Vagina (tissue), 2 donors: ENCODE results near the gene EGR2. TPM values are rescaled to one million over a fixed set of nuclear protein-coding genes. Genes with fewer than 3 reads are reported as not detected.

ENCODE experiments used
- DNase-seq, 2 donors: peaks; one replicate each; pipeline ENCODE4 v3.0.0-alpha.2; 2017; ENCODE audit errors: extremely low spot score in 2 of 2
- H3K27ac ChIP-seq: fragments of 200-600 bp; sonication (generic); one replicate; pipeline ENCODE4 v1.5.1; 2019
- H3K27me3 ChIP-seq: fragments of 200-600 bp; sonication (generic); one replicate; pipeline ENCODE4 v1.5.1; 2019
- H3K36me3 ChIP-seq, 2 donors: fragments of 200-600 bp; sonication (generic); one replicate each; pipeline ENCODE4 v1.5.1; 2017 to 2019
- H3K4me1 ChIP-seq: fragments of 200-600 bp; sonication (generic); one replicate; pipeline ENCODE4 v1.5.1; 2019
- H3K4me3 ChIP-seq, 2 donors: fragments of 200-600 bp; sonication (generic); 1 replicate in 1 of 2; 2 replicates in 1 of 2; pipeline ENCODE4 v1.5.1; 2016 to 2019
- H3K9me3 ChIP-seq: fragments of 200-600 bp; sonication (generic); one replicate; pipeline ENCODE4 v1.5.1; 2019
- CTCF ChIP-seq, 3 experiments: fragments of 450-650 bp in 2 of 3; fragments of 200-600 bp in 1 of 3; sonication (generic) in 1 of 3; IDR thresholded peaks; one replicate each; pipeline ENCODE4 v1.5.1; 2017 to 2019; ENCODE audit warnings: antibody characterized with exemption in 3 of 3, mild to moderate bottlenecking in 2 of 3, moderate library complexity in 2 of 3
- POLR2A ChIP-seq, 2 donors: fragments of 450-650 bp; IDR thresholded peaks; one replicate each; pipeline ENCODE4 v1.6.1; 2017; ENCODE audit warnings: antibody characterized with exemption in 2 of 2, mild to moderate bottlenecking in 2 of 2, moderate library complexity in 2 of 2
- POLR2AphosphoS5 ChIP-seq, 2 donors: sonication (generic); formaldehyde crosslinking; IDR thresholded peaks; one replicate each; pipeline ENCODE4 v1.9.0; 2017; ENCODE audit warnings: antibody characterized with exemption in 2 of 2, mild to moderate bottlenecking in 2 of 2, low read depth in 1 of 2; ENCODE audit not compliant: insufficient read depth in 1 of 2
- intact Hi-C: fragments of 100-400 bp; cut with DNase I; formaldehyde crosslinking; loops from one replicate; pipeline ENCODE4 v1.15.1; 2023
- total RNA-seq: library from RNA; depleted of rRNA; stranded (reverse); fragments of >200 nt; gene quantifications from one replicate; pipeline ENCODE4 v1.2.3, GENCODE V29; 2016

EGR2 gene
- total RNA-seq, 1 donor from 2014 or later, result 3.2 TPM

- TF ChIP-seq CTCF (IDR thresholded peaks at IDR 0.05) (no peak), POLR2AphosphoS5 (IDR thresholded peaks at IDR 0.05; ENCODE audit: insufficient read depth in 1 of 2, low read depth in 1 of 2) (no peak), POLR2A (IDR thresholded peaks at IDR 0.05) (no peak)
- intact Hi-C loops, result no loop called here
- Histone ChIP-seq H3K4me1 (no peaks in the 10 kb centered on the region), H3K9me3 (no peaks in the 10 kb centered on the region), H3K36me3 (no peaks in the 10 kb centered on the region), H3K27ac (no peak overlapping the region), H3K4me3 (no peak overlapping the region), H3K27me3 (no peaks in the 10 kb centered on the region)
- no peak for DNase-seq
These were observed 39.9 kb upstream of the EGR2 start for GRCh38 chr10:62856021-62856420.

- no peaks in the 10 kb centered on the region for H3K27me3 ChIP-seq
- intact Hi-C loops, result no loop called here
- no peak for TF ChIP-seq POLR2AphosphoS5 (IDR thresholded peaks at IDR 0.05; ENCODE audit: insufficient read depth in 1 of 2, low read depth in 1 of 2)
- TF ChIP-seq POLR2A (IDR thresholded peaks at IDR 0.05), result no peak
- no peak for TF ChIP-seq CTCF (IDR thresholded peaks at IDR 0.05)
- H3K9me3 ChIP-seq, result no peaks in the 10 kb centered on the region
- H3K4me1 ChIP-seq, result no peaks in the 10 kb centered on the region
- H3K4me3 ChIP-seq, result no peak overlapping the region
- no peak overlapping the region for H3K27ac ChIP-seq
- no peak for DNase-seq
- H3K36me3 ChIP-seq, result no peaks in the 10 kb centered on the region
These were observed 37.5 kb upstream of the EGR2 start for GRCh38 chr10:62853710-62854109.

GRCh38 chr10:62852961-62853702 is 37.0 kb upstream of the EGR2 start:
- TF ChIP-seq POLR2AphosphoS5 (IDR thresholded peaks at IDR 0.05; ENCODE audit: insufficient read depth in 1 of 2, low read depth in 1 of 2) (no peak), CTCF (IDR thresholded peaks at IDR 0.05) (no peak)
- DNase-seq, result no peak
- Histone ChIP-seq H3K36me3 (no peaks in the 10 kb centered on the region), H3K4me1 (no peaks in the 10 kb centered on the region), H3K9me3 (no peaks in the 10 kb centered on the region), H3K4me3 (no peak overlapping the region), H3K27ac (no peak overlapping the region), H3K27me3 (no peaks in the 10 kb centered on the region)
- intact Hi-C loops, result no loop called here

GRCh38 chr10:62851442-62851841 is 35.3 kb upstream of the EGR2 start:
- Histone ChIP-seq H3K36me3 (no peaks in the 10 kb centered on the region), H3K9me3 (no peaks in the 10 kb centered on the region), H3K27ac (no peak overlapping the region), H3K27me3 (no peaks in the 10 kb centered on the region), H3K4me3 (no peak overlapping the region), H3K4me1 (no peaks in the 10 kb centered on the region)
- DNase-seq, result no peak
- TF ChIP-seq CTCF (IDR thresholded peaks at IDR 0.05) (no peak), POLR2A (IDR thresholded peaks at IDR 0.05) (no peak), POLR2AphosphoS5 (IDR thresholded peaks at IDR 0.05; ENCODE audit: insufficient read depth in 1 of 2, low read depth in 1 of 2) (no peak)
- intact Hi-C loops, result no loop called here

- Histone ChIP-seq H3K27ac (no peak overlapping the region), H3K27me3 (no peaks in the 10 kb centered on the region), H3K36me3 (no peaks in the 10 kb centered on the region), H3K4me3 (no peak overlapping the region), H3K4me1 (no peaks in the 10 kb centered on the region), H3K9me3 (no peaks in the 10 kb centered on the region)
- no peak for TF ChIP-seq POLR2AphosphoS5 (IDR thresholded peaks at IDR 0.05; ENCODE audit: insufficient read depth in 1 of 2, low read depth in 1 of 2)
- TF ChIP-seq CTCF (IDR thresholded peaks at IDR 0.05), result no peak
- TF ChIP-seq POLR2A (IDR thresholded peaks at IDR 0.05), result no peak
- intact Hi-C loops, result no loop called here
- DNase-seq, result no peak
These were observed 34.5 kb upstream of the EGR2 start for GRCh38 chr10:62850646-62851045.
